HG03097 (cell line): ENCODE data around the gene MOV10.
"Not testable (repeated sequence)": the region's sequence is repeated elsewhere in the genome, so short reads cannot be mapped to it uniquely, and the experiment has no call there.

ENCODE experiments used
- ATAC-seq: cut with Tn5 transposase; IDR thresholded peaks from one replicate; pipeline ENCODE4 v1.9.1; 2021; ENCODE audit not compliant: unreplicated experiment, low FRiP score

The MOV10 gene

DNA sequence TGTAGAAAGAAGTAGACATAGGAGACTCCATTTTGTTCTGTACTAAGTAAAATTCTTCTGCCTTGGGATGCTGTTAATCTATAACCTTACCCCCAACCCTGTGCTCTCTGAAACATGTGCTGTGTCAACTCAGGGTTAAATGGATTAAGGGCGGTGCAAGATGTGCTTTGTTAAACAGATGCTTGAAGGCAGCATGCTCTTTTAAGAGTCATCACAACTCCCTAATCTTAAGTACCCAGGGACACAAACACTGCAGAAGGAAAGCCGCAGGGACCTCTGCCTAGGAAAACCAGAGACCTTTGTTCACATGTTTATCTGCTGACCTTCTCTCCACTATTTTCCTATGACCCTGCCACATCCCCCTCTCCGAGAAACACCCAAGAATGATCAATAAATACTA lies 54.6 kb downstream of the MOV10 start:
- ATAC-seq = not testable (repeated sequence)

DNA sequence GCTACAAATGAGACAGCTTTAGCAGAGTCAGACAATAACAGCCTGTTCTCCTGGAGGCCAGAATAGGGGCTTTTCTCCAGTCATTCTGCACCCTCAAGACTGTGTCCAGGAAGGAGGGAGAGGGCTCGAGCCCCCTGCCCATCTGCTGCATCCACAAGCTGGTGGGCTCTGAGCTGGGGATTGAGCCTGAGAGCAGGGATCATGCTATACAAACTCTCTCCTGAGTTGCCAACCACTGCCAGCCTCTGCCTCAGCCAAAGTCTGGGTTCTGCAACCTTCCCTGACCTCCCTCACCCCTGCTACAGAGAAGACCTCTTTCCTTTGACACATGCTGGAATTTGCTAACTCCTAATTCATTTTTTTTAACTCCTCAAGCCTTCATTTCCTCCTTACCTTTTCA lies 55.5 kb downstream of the MOV10 start:
- ATAC-seq = no peak

DNA sequence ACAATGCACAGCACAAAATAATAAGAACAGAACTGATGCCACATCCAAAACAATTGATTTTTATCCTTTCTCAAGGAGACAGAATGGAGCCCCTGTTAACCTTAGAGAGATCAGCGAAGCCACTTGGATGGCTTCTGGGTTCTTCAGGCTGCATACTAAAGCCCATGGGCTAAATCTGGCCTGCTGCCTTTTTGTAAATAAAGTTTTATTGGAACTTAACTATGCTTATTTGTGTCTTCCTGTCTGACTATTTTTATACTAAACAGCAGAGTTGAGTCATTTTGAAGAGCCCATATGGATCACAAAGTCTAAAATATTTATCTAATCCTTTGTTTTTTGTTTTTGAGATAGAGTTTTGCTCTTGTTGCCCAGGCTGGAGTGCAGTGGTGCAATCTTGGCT lies 57.0 kb downstream of the MOV10 start:
- no peak for ATAC-seq

DNA sequence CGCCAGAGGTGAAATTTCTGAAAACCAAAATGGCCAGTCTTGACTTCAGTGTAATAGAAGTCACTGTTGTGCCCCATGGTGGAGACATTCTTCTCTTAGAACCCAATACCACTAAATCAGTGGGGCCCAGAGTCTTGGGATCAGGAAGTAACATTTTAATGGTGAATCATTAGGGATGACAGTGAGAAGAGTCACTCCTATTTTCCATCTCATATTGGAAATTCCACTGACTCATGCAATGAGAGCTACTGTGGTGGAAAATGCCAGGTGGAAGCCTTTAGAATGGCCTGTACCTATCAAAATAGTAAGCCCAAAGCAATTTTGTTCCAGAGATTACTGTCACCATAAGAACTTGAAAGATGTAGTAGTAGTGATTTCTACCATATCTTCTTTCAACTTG lies 61.3 kb downstream of the MOV10 start:
- ATAC-seq = no peak

DNA sequence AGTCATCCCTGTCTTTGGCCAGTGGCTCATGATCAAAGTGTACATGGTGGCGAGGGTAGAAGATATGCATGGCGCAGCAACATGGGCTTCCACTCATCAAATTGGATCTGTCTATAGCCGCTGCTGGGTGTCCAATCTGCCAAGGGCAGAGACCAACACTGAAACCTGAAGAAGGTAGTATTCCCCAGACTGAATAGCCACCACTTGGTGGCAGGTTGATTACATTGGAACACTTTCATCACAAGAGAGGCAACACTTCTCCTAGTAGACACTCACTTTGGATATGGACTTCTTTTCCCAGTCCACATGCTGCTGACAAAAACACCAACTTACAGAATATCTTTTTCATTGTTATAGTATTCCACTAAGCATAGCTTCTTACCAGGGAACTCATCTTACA lies 63.1 kb downstream of the MOV10 start:
- ATAC-seq = no peak

DNA sequence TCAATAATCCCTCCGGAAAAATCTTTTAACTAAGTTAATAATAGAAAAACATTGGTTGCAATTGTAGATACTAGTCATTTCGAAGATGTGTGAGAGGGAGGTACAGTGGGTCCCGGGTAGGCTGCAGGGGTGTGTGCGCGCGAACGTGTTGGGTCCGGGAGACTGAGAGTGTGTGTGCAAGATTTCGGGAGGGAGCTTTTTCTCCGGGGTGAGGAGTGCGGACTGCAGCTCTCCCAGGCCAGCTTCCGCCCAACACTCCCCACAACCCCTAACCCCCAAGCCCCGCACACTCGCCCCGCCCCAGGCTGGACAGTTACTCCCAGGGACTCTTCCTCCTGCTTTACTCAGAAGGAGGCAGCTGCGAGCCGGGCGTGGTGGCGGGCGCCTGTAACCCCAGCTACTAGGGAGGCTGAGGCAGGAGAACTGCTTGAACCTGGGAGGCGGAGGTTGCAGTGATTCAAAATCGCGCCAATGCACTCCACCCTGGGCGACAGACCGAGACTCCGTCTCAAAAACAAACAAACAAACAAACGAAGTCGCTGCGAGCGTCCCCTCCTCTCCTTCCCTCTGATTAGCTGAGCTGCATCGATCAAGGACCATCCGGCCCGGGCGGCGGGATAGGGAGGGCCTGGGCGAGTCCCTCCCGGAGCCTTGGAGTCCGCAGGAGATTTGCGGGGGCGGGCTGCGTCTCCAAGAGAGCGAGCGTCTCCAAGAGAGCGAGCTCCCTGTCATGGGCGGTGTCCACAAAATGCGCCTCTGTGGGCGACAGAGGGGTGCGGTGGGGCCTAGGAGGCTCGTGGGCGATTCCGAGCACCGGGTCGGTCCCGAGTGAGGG lies 68.9 kb downstream of the MOV10 start:
- ATAC-seq = no peak

DNA sequence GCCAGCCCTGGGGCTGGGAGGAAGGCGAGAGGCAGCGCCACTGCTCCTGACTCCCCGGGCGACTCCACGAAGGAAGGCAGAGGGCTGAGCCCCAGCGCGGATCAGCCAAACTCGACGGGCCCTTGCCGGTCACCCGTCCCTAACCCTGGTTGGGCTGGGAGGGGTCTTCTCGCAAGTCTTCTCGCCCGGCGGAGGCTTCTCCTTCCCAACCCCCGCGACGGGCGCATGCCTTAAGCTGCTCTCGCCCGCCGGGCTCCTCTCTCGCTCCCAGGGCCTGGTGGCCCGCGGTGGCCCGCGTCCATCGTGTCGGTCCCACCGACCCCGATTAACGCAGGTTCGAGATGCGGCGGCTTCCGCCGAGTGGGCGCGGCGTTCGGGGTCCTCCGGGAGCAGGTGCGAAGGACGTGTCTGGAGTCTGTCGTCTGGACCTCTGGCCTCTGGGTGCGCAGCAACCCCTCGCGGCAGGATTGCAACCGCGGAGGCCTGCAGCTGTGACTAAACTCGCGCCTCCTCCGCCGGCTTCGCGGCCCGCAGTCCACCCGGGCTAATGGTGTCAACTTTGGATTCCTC lies 69.6 kb downstream of the MOV10 start:
- no peak for ATAC-seq

DNA sequence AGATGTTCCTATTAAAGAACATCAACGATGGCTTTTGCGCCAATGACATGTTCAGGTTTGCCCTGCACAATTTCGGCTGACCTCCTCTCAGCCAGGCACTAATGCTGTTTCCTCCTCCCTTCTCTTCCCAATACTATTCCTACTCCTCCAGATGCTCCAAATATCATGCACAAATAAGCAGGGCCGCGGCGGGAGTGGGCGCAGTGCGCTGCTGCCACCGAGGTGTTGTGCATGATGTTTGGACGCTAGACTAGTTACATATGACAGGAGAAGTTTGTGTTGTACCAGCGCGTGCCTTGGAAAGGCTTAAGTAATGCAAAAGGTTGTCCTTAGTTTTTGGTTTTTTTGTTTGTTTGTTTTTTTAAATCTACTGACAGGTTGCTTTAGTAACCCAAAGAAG lies 73.9 kb downstream of the MOV10 start:
- no peak for ATAC-seq
